GM10266 (cell line): ENCODE data around the gene FXYD1.

Source experiments
- DNase-seq: peaks from one replicate; pipeline ENCODE4 v3.0.0; 2012; ENCODE audit errors: extremely low spot score
- TF ChIP-seq, protein P1 (sequence below): IDR thresholded peaks from 2 replicates; pipeline ENCODE4 v1.5.1; 2012; ENCODE audit warnings: mild to moderate bottlenecking, low read depth; ENCODE audit not compliant: control insufficient read depth, insufficient read depth; ENCODE audit errors: missing control alignments

FXYD1 gene

DNA sequence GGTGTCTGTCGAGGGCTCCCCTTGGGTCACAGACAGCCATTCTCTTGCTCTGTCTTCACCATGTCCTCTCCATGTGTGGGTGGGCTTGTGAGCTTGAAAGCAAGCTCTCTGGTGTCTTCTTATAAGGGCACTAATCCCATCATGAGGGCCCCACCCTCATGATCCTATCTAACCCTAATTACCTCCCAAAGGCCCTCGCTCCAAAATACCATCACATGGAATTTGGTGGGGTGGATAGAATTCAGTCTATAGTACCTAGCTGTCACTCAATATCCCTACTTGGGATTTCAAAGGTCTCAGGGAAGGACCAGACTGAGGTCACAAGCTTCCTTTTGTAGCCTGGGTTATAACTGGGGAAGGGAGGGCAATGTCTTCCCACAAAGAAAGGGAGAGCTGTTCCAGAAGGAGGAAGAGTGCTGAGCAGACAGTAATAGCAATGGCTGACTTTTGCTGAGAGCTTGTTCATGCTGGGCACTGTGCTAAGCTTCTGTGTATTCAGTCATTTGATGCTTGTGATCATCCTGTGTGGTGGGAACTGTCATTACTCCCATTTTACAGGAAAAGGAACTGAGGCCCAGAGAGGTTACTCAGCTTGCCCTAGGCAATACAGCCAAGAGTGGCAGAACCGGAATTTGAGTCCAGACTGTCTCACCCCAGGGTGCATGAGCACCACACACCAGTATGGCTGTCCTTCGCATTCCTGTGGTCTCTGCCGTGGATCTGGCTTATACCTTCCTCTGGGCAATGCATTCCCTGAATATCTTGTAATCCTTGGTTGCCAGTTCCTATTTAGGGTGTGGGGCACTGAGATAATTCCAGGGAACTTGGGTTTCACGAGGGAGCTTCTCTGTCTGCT is 24.1 kb downstream of the FXYD1 start:
- TF ChIP-seq, protein P1, sequence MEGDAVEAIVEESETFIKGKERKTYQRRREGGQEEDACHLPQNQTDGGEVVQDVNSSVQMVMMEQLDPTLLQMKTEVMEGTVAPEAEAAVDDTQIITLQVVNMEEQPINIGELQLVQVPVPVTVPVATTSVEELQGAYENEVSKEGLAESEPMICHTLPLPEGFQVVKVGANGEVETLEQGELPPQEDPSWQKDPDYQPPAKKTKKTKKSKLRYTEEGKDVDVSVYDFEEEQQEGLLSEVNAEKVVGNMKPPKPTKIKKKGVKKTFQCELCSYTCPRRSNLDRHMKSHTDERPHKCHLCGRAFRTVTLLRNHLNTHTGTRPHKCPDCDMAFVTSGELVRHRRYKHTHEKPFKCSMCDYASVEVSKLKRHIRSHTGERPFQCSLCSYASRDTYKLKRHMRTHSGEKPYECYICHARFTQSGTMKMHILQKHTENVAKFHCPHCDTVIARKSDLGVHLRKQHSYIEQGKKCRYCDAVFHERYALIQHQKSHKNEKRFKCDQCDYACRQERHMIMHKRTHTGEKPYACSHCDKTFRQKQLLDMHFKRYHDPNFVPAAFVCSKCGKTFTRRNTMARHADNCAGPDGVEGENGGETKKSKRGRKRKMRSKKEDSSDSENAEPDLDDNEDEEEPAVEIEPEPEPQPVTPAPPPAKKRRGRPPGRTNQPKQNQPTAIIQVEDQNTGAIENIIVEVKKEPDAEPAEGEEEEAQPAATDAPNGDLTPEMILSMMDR: no peak
- DNase-seq: no peak

DNA sequence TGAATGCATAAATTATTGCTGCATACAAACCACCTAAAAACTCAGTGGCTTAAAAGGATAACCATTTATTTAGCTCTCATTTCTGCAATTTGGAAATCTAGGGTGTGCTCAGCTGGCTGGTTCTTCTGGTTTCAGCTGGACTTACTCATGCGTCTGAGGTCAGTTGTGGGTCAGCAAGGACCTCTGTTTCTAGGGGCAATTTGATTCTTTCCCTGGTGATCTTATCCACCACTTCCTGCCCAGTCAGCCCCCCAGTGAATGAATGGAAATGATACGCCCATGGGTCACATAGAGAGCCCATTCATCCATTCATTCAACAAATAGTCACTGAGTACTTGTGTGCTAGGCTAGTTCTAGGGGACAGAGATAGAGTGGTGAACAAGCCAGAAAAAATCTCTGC is 25.8 kb downstream of the FXYD1 start:
- DNase-seq: no peak
- TF ChIP-seq, protein P1: no peak

DNA sequence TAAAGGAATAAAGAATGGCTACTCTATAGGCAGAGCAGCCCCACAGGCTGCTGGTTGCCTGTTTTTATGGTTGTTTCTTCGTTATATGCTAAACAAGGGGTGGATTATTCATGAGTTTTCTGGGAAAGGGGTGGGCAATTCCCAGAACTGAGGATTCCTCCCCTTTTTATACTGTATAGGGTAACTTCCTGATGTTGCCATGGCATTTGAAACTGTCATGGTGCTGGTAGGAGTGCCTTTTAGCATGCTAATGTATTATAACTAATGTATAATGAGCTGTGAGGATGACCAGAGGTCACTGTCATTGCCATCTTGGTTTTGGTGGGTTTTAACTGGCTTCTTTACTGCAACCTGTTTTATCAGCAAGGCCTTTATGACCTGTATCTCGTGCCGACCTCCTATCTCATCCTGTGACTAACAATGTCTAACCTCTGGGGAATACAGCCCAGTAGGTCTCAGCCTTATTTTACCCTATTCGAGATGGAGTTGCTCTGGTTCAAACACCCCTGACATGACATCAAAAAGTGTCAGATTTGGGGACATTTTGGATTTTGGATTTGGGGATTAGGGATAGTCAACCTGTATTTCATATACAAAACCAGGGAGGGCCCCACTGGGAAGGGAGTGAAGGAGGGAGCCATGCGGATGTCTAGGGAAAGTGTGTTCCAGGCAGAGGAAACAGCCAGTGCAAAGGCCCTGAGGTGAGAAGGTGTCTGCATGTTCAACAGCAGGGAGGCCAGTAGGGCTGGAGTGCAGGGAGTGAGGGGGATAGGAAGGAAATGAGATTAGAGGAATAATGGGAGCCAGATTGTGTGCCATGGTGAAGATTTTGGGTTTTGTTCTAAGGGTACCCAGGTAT is 26.8 kb downstream of the FXYD1 start:
- DNase-seq: no peak
- TF ChIP-seq, protein P1: no peak

DNA sequence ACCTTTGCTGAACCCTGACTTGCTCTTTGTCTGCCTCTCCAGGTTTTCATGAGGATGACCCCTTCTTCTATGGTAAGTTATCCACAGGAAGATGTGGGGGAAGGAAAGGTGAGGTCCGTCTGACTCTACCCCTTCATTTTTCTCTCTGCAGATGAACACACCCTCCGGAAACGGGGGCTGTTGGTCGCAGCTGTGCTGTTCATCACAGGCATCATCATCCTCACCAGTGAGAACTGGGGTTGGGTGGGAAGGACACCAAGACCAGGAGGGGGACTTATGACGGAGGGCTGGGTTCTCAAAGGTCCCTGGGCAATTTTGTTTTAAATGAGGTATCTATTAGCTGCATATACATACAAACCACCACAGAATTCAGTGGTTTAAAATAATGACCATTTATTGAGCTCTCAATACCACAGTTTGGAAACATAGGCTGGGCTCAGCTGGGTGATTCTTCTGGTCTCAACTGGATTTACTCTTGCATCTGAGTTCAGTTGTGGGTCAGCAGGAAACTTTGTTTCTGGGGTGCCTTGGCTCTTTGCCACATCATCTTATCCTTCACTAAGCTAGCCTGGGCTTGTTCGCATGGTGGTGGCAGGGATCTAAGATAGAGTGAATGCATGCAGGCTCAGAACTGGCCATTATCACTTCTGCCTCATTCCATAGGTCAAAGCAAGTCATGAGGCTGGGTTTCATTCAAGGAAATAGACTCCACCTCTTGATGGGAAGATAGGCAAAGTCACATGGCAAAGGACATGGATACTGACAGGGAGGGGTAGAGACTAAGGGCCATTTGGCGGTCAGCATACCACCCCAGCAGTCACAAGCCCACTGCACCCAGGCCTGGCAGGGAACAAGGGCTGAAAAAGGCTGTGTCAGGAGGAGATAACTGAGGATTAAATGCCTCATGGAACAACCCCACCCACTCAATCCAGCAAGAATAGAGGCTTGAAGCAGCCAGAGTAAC is 27.8 kb downstream of the FXYD1 start:
- TF ChIP-seq, protein P1: no peak
- DNase-seq: no peak

DNA sequence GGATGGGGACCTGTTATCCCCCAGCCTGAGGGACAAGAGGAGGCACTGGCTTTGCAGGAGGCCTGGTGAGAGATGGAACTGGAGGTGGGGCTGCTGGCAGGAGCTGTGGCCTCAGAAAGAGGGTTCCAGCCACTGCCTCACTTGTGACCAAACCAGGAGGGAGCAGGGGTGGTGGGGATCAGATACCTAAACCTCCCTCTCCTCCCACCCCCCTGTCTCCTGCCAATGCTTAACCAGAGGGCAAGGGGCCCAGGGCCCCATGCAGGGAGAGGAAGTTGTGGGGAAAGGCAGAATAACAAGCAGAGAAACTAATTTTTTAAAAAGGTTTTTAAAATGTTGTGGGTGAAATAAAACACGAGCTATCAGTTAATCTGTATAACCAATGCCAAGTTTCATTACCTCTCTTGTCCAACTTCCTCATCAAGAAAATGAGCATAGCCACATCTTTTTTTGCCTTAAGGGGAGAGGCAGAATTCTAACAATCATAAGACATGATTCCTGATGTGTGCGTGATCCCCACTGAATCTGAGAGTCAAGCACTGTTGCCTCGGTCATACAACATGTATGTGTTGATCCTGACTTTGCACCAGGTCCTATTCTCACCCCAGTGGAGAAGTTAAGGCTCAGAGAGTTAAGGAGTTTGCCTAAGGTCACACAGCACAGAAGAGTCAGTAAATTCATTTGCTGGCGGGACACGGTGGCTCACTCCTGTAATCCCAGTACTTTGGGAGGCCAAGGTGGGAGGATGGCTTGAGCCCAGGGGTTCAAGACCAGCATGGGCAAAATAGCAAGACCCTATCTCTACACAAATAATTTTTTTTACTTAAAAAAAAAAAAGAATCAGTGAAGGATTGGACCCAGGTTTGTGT is 28.9 kb downstream of the FXYD1 start:
- no peak for DNase-seq
- TF ChIP-seq, protein P1: no peak

DNA sequence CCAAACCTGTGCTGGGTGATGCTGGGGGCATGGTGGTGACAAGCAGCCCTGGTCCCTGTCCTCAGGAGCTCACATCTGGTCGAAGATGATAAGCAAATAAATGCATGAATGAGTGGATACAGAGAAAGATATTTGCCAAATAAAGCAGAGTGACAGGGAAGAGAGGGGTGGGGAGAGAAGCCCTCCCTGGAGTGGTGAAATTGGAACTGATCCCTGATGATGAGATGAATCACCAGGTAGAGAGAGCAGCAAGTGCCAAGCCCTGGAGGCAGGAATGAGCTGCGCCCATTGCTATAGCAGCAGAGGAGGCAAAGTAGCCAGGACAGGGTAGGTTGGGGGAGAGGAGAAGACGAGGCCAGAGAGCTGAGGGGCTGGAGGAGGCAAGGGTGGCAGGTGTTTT is 29.6 kb downstream of the FXYD1 start:
- DNase-seq: no peak

More for the DNA sequence above, 29.6 kb downstream of the FXYD1 start:
- TF ChIP-seq, protein P1: no peak
